Endodermal cell (in vitro differentiated cells): ENCODE data around the gene TCP11. TPM values are rescaled to one million over a fixed set of nuclear protein-coding genes. Genes with fewer than 3 reads are reported as not detected.

Experiments
- DNase-seq: peaks from one replicate; pipeline ENCODE4 v3.0.0-alpha.2; 2017
- H3K27ac ChIP-seq: 2 replicates; pipeline ENCODE4 v1.5.1; 2013; ENCODE audit warnings: mild to moderate bottlenecking, low read depth, low read length, moderate library complexity
- H3K27me3 ChIP-seq: 2 replicates; pipeline ENCODE4 v1.6.1; 2013; ENCODE audit warnings: mild to moderate bottlenecking, low read length, moderate library complexity; ENCODE audit not compliant: insufficient read depth, control insufficient read depth, poor library complexity, severe bottlenecking
- H3K36me3 ChIP-seq: 2 replicates; pipeline ENCODE4 v1.7.0; 2013; ENCODE audit warnings: mild to moderate bottlenecking, low read length, moderate library complexity; ENCODE audit not compliant: control insufficient read depth, insufficient read depth
- H3K4me1 ChIP-seq: one replicate; pipeline ENCODE4 v1.7.0; 2013; ENCODE audit warnings: low read length; ENCODE audit not compliant: control insufficient read depth, insufficient read depth
- H3K4me3 ChIP-seq: 2 replicates; pipeline ENCODE4 v1.5.1; 2013; ENCODE audit warnings: mild to moderate bottlenecking, low read length, moderate library complexity
- H3K9ac ChIP-seq: 2 replicates; pipeline ENCODE4 v1.6.1; 2013; ENCODE audit warnings: mild to moderate bottlenecking, low read length, moderate library complexity; ENCODE audit not compliant: poor library complexity, severe bottlenecking; ENCODE audit errors: extremely low read depth
- H3K9me3 ChIP-seq: 2 replicates; pipeline ENCODE4 v1.6.1; 2013; ENCODE audit warnings: mild to moderate bottlenecking, low read length, moderate library complexity; ENCODE audit not compliant: control insufficient read depth
- H3K27ac Mint-ChIP-seq: 2 replicates; pipeline ENCODE4 v1.8.0; 2020; ENCODE audit warnings: mixed read lengths
- H3K27me3 Mint-ChIP-seq: 2 replicates; pipeline ENCODE4 v1.8.0; 2021; ENCODE audit warnings: mild to moderate bottlenecking, mixed read lengths; ENCODE audit not compliant: insufficient read depth
- H3K36me3 Mint-ChIP-seq: 2 replicates; pipeline ENCODE4 v1.8.0; 2020; ENCODE audit warnings: low read depth, mixed read lengths
- H3K4me1 Mint-ChIP-seq: 2 replicates; pipeline ENCODE4 v1.8.0; 2020; ENCODE audit warnings: mixed read lengths
- H3K4me3 Mint-ChIP-seq: 2 replicates; pipeline ENCODE4 v1.8.0; 2020; ENCODE audit warnings: mild to moderate bottlenecking, moderate library complexity, mixed read lengths
- H3K9me3 Mint-ChIP-seq: 2 replicates; pipeline ENCODE4 v1.8.0; 2020; ENCODE audit warnings: mild to moderate bottlenecking, mixed read lengths
- whole genome bisulfite sequencing, 2 experiments: methylation state at CpG; one replicate each; pipeline versions ENCODE4 v1.1.5 to v1.1.7; 2013; ENCODE audit warnings: missing lambda C conversion rate in 2 of 2, mixed read lengths in 1 of 2; ENCODE audit not compliant: insufficient coverage in 1 of 2, insufficient read length in 1 of 2; 5-methylcytosine and 5-hydroxymethylcytosine counted together
- total RNA-seq, 2 donors: library from RNA; stranded (reverse); fragmentation: NEBNext Ultra II Directional in 1 of 2; extraction: Animal tissue kit (Norgen Biotek cat#: 25700) in 1 of 2; gene quantifications; 2 replicates in 1 of 2; 3 replicates in 1 of 2; pipeline ENCODE4 v1.2.1, GENCODE V29; 2021
- TF ChIP-seq, protein P1 (sequence below): fragments of 200-600 bp; sonication (generic); conservative IDR thresholded peaks from 2 replicates; pipeline ENCODE4 v1.5.0; 2021; ENCODE audit warnings: antibody characterized with exemption, mild to moderate bottlenecking

The TCP11 gene
- total RNA-seq, 2 donors from 2014 or later: not detected

DNA sequence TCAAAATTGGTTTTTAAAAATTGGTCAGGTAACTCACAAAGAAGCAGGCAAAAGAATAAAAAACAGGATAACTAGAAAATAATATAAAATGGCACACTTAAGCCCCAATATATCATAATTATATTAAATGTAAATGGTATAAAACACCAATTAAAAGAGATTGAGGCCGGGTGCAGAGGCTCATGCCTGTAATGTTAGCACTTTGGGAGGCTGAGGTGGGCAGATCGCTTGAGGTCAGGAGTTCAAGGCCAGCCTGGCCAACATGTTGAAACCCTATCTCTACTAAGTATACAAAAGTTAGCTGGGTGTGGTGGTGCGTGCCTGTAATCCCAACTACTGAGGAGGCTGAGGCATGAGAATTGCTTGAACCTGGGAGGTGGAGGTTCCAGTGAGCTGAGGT lies 36.1 kb downstream of the TCP11 start:
- TF ChIP-seq, protein P1, sequence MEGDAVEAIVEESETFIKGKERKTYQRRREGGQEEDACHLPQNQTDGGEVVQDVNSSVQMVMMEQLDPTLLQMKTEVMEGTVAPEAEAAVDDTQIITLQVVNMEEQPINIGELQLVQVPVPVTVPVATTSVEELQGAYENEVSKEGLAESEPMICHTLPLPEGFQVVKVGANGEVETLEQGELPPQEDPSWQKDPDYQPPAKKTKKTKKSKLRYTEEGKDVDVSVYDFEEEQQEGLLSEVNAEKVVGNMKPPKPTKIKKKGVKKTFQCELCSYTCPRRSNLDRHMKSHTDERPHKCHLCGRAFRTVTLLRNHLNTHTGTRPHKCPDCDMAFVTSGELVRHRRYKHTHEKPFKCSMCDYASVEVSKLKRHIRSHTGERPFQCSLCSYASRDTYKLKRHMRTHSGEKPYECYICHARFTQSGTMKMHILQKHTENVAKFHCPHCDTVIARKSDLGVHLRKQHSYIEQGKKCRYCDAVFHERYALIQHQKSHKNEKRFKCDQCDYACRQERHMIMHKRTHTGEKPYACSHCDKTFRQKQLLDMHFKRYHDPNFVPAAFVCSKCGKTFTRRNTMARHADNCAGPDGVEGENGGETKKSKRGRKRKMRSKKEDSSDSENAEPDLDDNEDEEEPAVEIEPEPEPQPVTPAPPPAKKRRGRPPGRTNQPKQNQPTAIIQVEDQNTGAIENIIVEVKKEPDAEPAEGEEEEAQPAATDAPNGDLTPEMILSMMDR: no peak
- H3K36me3 Mint-ChIP-seq: peaks cover 1% of the 10 kb centered on the region
- Histone ChIP-seq H3K9me3 (peaks cover under 1% of the 10 kb centered on the region), H3K27ac (no peak overlapping the region), H3K36me3 (no peaks in the 10 kb centered on the region), H3K4me1 (no peaks in the 10 kb centered on the region), H3K9ac (no peak overlapping the region), H3K4me3 (no peak overlapping the region), H3K27me3 (no peaks in the 10 kb centered on the region)
- no peak overlapping the region for H3K4me3 Mint-ChIP-seq
- DNase-seq: no peak
- 94 to 100% methylated on average over 1 to 3 of the region's 3 CpGs for WGBS, 2 experiments
- peaks cover 12% of the 10 kb centered on the region for H3K9me3 Mint-ChIP-seq
- H3K27me3 Mint-ChIP-seq: no peaks in the 10 kb centered on the region
- H3K27ac Mint-ChIP-seq: no peak overlapping the region
- peaks cover 8% of the 10 kb centered on the region for H3K4me1 Mint-ChIP-seq

DNA sequence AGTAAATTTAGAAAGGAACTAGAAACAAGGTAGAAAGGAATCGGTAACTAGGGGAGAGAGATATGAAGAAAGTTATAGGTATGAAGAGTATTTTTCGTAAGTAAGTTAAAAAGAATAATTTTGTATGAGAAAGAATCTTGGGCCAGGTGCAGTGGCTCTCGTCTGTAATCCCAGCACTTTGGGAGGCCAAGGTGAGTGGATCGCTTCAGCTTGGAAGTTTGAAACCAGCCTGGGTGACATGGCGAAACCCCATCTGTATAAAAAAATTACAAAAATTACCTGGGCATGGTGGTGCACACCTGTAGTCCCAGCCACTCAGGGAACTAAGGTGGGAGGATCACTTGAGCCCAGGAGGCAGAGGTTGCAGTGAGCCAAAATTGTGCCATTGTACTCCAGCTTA lies 42.0 kb downstream of the TCP11 start:
- DNase-seq: no peak
- Mint-ChIP-seq H3K4me3 (no peak overlapping the region), H3K27ac (no peak overlapping the region), H3K27me3 (no peaks in the 10 kb centered on the region), H3K4me1 (peaks cover 21% of the 10 kb centered on the region), H3K9me3 (no peaks in the 10 kb centered on the region), H3K36me3 (no peaks in the 10 kb centered on the region)
- Histone ChIP-seq H3K4me1 (no peaks in the 10 kb centered on the region), H3K4me3 (no peak overlapping the region), H3K9me3 (peaks cover 5% of the 10 kb centered on the region), H3K36me3 (no peaks in the 10 kb centered on the region), H3K9ac (no peak overlapping the region), H3K27ac (no peak overlapping the region), H3K27me3 (no peaks in the 10 kb centered on the region)
- TF ChIP-seq, protein P1: no peak
- WGBS, 2 experiments: 85 to 94% methylated on average over 5 of the region's 5 CpGs

DNA sequence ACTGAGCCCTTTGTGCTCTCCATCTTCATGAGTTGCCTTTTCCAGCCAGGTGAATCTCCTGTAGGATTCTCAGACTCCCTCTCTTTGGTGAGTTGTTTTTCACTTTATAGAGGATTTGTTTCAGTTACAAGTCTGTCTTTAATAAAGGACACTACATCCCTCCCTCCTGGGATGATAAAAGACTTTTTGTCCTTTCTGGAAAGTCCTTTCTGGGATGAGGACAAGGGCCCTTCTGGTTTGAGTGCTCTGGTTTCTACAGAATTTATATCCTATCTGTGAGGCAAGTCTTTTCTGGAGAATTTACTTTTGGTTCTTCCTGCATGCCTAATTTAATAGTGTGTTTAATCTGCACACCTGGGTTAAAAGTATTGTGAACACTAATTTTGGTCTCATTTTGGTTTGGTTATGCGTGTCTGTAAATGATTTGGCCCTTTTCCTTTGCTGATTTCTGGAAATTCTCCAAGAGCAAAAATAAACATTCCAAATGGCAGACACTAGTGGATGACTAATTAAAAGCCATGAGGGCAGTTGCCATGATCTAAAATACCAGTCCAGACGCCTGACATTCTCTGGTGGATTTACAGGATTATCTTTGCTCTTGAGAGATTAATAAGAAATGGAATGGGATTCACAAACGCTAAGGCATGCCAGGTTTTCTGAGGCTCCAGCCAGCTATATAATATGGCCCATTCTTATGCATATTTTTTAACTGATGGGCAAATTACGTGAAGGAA lies 44.8 kb downstream of the TCP11 start:
- Histone ChIP-seq H3K4me1 (no peaks in the 10 kb centered on the region), H3K4me3 (no peak overlapping the region), H3K9me3 (peaks cover 5% of the 10 kb centered on the region), H3K27ac (no peak overlapping the region), H3K27me3 (no peaks in the 10 kb centered on the region), H3K36me3 (no peaks in the 10 kb centered on the region), H3K9ac (no peak overlapping the region)
- DNase-seq: no peak
- peak overlapping the region; percentile 56 for H3K27ac Mint-ChIP-seq
- 60% methylated on average over 2 to 4 of the region's 4 CpGs for WGBS, 2 experiments
- peaks cover 28% of the 10 kb centered on the region for H3K4me1 Mint-ChIP-seq
- H3K27me3 Mint-ChIP-seq: no peaks in the 10 kb centered on the region
- TF ChIP-seq, protein P1: no peak
- no peaks in the 10 kb centered on the region for H3K9me3 Mint-ChIP-seq
- peaks cover 3% of the 10 kb centered on the region for H3K36me3 Mint-ChIP-seq
- H3K4me3 Mint-ChIP-seq: no peak overlapping the region
